WI38 (cell line): ENCODE data around the gene TIE1.

Source experiments
- H3K4me3 ChIP-seq: 2 replicates; pipeline ENCODE4 v1.5.1; 2011; ENCODE audit warnings: low read depth, mild to moderate bottlenecking, control low read depth, low read length
- TF ChIP-seq, protein P1 (sequence below): IDR thresholded peaks from 2 replicates; pipeline ENCODE4 v1.5.1; 2012; ENCODE audit warnings: low read depth, mild to moderate bottlenecking, control low read depth, low read length

The TIE1 gene

DNA sequence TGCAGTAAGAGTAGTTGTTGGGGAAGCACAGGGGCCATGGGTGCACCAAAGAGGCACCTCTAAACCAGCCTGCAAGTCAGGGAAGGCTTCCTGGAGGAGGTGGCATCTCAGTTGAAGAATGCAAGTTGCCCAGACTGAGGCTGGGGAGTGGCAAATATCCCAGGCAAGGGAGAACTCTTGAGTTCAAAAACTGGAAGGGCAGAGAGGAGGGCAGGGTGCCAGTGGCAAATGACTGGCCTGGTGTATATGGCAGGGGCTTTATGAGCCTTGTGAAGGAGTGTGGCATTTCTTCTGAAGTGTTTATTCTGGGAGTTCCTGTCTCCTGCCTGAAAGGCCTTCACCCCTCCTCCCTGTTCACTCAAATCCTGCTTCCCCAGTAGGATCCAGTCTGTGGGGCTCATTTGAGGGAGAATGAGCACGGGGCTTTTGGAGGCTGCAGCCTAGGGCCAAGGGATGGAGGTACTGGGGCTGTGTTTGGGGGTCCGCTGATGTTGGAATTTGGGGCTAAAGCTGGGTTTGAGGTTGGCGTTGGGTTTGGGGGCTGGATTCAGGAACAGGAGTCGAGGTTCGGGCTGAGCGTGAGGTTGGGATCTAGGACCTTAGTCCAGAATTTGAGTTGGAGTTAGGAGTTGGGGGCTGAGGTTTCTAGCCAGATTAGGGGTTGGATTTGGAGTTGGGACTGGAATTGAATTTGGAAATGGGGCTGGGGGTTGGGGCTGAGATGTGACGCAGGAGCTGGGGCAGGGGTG lies 31.0 kb upstream of the TIE1 start, which contains the start of gene TMEM125:
TSS of gene TMEM125 (plus strand) at position 357 of the 749 bp plus-strand sequence. CDS start 2,740 bp downstream, outside the sequence.
- no peak within 1 kb of the TSS for H3K4me3 ChIP-seq
- TF ChIP-seq, protein P1, sequence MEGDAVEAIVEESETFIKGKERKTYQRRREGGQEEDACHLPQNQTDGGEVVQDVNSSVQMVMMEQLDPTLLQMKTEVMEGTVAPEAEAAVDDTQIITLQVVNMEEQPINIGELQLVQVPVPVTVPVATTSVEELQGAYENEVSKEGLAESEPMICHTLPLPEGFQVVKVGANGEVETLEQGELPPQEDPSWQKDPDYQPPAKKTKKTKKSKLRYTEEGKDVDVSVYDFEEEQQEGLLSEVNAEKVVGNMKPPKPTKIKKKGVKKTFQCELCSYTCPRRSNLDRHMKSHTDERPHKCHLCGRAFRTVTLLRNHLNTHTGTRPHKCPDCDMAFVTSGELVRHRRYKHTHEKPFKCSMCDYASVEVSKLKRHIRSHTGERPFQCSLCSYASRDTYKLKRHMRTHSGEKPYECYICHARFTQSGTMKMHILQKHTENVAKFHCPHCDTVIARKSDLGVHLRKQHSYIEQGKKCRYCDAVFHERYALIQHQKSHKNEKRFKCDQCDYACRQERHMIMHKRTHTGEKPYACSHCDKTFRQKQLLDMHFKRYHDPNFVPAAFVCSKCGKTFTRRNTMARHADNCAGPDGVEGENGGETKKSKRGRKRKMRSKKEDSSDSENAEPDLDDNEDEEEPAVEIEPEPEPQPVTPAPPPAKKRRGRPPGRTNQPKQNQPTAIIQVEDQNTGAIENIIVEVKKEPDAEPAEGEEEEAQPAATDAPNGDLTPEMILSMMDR: no peak

- TF ChIP-seq, protein P1: no peak
- no peak overlapping the region for H3K4me3 ChIP-seq
Observed at GRCh38 chr1:43270421-43271095, 30.2 kb upstream of the TIE1 start.

- TF ChIP-seq, protein P1: no peak
- no peak overlapping the region for H3K4me3 ChIP-seq
Observed at GRCh38 chr1:43271186-43272118, 29.3 kb upstream of the TIE1 start.

- H3K4me3 ChIP-seq: no peak overlapping the region
Observed at GRCh38 chr1:43272161-43272560, 28.6 kb upstream of the TIE1 start.

GRCh38 chr1:43272576-43273571 lies 27.9 kb upstream of the TIE1 start:
- no peak overlapping the region for H3K4me3 ChIP-seq
- TF ChIP-seq, protein P1: no peak

More at GRCh38 chr1:43272161-43272560, 28.6 kb upstream of the TIE1 start:
- TF ChIP-seq, protein P1: no peak

GRCh38 chr1:43273708-43274107 lies 27.1 kb upstream of the TIE1 start:
- TF ChIP-seq, protein P1: no peak
- H3K4me3 ChIP-seq: no peak overlapping the region
